Endometrium (tissue), 2 donors: ENCODE results near the gene AMN1.
"Not testable (repeated sequence)": the region's sequence is repeated elsewhere in the genome, so short reads cannot be mapped to it uniquely, and the experiment has no call there.

Experiments
- FAIRE-seq: peaks from 2 replicates; lab custom pipeline; 2012; peaks lifted over from hg19 to GRCh38; lab: Jason Lieb, UNC
- donor health status: control.
- donor health status: control.

AMN1 gene

DNA sequence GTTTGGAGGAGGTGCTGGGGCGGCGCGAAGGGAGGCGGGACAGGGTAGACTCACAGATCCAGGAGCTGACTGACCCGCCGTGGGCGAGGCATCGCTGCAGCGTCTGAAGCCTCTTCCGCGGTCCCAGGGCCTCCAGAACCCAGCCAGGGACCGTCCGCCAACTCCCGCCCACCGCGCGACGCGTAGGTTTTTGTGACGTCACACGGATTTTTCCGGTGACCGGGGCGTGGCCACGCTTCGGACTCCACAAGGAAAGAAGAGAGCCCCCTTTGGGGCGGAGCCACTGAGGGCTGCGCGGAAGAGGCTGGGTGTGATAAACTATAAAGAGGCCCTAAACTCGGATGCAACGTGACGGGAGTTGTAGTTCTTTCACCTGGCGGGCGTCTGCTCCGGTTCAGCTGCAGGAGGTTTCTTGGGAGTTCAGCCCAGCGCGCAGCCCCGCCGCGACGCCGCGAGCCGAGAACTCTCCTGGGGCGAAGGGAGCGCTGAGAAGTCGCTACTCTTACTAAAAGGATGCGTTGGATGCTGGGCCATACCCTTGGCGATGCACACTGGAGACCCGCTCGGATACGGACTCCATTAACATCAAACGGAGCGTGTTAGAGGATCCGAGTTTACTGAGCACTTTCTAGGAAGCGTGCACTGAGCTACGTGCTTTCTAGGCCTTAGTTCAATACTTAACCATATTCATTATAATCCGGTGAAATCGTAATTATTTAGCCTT lies at the start of gene AMN1:
Gene AMN1 (minus strand): TSS at position 105 of the 724 bp plus-strand sequence. CDS start 13 bp downstream, at position 92.
- peak; percentile 97 for FAIRE-seq

DNA sequence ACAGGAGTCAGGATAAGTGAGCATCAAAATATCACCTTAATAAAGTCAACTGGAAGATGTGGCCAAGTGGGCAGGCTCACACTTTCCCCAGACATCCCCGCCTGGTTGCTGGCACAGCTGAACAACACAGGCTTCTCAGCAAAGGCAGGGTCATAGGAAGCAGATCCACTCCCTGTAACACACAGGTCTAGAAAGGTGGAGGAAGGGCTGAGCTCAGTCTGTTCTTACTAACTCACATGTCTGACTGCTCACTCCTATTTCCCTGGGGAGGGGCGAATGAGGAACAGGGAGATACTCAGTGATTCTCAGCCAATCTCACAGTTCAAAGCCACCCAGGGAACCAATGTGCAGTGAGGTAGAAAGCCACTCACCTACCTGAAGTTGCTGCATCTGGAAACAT lies 45.0 kb upstream of the AMN1 start:
- no peak for FAIRE-seq

DNA sequence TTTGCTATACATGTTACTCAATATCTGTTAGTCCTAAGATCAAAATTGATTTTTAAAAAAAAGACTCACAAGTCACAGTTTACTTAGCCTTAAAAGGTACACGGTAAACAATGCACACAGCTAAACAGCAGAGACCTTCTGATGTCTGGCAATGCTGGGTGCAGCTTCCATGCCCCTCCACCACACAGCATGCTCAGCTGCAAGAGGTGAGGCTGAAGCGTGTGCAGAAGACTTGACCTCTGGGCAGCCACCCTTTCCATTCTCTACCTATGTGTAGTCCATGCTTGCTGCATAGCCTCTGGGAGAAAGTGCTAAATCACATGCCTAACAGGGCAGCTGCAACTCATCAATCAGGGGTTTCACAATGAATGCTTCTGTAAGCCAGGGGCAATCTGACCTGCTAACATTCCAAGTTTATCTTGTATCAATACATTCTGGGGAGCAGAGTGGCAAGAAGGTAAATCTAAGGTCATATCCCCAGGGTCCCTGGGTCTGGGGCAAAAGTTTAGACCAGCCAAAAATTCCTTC lies 44.5 kb upstream of the AMN1 start:
- FAIRE-seq, result no peak

DNA sequence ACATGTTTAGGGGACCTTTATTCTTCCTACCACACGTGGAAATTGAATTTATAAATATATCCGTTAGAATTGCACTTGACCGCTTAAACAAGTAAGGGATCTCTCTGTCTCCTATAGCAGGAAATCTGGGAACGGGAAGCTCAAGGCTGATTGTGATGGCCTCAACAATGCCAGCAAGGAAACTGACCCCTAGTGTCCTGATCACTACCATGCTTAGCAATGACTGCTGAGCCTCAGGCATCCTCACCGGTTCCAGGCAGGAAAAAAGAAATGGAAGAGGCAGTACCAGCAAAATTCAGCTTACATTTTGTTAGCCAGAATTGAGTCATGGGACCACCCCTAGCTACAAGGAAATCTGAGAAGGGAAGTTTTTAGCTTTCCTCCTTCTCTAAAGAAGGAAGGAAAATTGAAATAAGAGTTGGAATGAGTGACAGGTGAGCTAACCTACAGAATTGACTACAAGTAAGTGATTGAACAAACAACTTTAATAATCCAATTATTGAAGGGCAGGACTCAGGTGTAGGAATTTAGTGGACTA lies 43.9 kb upstream of the AMN1 start:
- no peak for FAIRE-seq

DNA sequence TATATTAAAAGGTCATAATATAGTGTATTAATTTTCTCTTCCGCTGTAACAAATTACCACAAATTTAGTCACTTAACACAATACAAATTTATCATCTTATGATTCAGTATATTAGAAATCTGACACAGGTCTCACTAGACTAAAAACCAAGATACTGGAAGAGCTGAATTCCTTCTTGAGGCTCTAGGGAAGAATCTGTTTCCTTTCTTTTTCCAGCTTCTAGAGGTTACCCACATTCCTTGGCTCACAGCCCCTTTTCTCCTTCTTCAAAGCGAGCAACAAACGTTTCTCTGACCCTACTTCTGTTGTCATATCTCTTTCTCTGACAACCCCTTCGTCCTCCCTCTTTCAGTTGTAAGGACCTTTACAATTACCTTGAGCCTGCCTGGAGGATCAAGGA lies 43.4 kb upstream of the AMN1 start:
- FAIRE-seq, result no peak

DNA sequence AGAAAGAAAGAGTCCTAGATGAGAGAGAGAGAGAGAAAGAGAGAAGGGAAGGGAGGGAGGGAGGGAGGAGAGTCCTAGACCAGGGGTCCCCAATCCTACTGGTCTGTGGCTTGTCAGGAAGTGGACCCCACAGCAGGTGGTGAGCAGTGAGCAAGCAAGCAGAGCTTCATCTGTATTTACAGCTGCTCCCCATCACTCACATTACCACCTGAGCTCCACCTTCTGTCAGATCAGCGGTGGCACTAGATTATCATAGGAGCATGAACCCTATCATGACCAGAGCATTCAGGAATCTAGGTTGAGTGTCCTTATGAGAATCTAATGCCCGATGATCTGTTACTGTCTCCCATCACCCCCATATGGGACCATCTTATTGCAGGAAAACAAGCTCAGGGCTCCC lies 39.2 kb upstream of the AMN1 start:
- no peak for FAIRE-seq

DNA sequence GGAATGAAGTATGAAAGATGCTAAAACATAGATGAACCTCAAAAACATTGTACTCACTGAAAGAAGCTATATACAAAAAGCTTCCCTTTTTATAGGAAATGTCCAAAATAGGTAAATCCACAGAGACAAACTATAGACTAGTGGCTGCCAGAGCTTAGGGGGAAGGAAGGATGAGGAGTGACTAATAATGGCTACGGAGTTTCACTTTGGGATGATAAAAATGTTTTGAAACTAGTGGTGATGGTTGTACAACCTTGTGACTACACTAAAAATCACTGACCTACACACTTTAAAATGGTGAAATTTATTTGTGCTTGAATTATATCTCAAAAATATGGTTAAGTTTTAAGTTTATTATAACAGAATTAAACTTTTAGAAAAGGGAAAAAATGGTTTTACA lies 37.1 kb upstream of the AMN1 start:
- FAIRE-seq, result no peak

DNA sequence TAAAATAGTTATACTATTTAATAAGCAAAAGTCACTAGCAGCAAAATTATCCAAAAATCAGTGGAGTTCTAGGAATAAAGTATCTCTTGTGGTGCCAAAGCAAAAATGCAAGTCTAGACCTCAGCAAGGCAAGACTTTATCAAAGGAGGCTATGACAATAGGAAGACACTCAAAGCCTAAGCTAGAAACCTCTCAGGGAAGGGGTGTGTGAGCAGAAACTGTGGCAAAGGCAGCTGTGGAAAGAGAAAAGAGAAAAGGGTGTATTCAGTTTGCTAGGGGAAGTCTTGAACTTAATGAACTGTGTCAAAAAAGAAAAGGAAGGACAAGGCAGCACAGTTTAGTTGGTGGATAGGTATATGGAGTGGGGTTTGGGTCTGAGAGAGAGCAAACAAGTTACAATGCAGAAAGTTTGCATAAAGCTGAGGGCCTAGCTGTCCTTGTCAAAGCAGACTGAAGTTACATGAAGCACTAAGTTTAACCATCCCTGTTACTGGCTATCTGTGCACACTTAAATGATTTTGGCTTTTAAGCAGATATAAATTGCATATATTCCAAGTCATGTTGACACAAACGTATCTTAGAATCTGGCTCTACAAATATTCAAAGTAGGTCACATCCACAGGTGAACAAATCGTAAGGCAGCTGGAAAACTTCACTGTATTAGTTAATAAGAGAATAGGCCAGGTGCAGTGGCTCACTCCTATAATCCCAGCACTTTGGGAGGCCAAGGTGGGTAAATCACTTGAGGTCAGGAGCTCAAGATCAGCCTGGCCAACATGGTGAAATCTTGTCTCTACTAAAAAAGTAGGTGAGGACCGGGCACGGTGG lies 31.0 kb upstream of the AMN1 start:
- FAIRE-seq, result no peak

GRCh38 chr12:31758297-31758696 lies 29.5 kb upstream of the AMN1 start:
- FAIRE-seq, result not testable (repeated sequence)

DNA sequence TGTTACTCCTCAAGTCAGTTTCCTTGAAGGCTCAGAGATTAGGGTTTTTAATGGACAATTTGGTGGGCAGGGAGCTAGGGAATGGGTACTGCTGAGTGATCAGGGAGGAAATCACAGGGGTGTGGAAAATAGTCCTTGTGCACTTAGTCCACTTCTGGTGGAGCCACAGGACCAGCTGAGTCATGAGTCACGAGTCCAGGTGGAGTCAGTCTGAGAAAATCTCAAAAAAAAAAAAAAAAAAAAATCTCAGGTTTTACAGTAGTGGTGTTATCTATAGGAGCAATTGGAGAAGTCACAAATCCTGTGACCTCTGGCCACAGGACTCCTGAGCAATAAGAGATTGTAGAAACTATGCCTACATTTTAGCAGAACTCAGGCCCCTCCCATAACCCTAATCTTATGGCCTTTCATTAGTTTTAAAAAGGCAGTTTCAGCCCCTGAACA lies 28.2 kb upstream of the AMN1 start:
- FAIRE-seq, result no peak

DNA sequence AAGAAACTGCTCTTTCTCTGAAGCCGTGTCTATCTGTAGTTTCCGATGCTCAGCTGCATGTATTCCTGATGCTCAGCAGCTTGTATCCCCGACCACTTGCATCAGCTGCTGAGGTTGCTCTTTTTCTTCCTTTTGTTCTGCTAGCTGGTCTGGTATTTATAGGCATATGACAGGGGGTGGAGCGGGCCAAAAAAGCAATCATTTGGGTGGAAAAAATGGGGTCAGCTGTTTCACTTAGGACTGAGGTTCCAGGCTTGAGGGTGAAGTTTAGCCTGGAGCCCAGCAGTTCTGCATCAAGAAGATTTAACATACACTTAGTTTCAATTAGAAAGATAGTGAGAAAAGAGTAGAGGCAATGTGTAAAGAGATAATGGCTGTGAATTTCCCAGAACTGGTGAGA lies 23.6 kb upstream of the AMN1 start:
- no peak for FAIRE-seq

DNA sequence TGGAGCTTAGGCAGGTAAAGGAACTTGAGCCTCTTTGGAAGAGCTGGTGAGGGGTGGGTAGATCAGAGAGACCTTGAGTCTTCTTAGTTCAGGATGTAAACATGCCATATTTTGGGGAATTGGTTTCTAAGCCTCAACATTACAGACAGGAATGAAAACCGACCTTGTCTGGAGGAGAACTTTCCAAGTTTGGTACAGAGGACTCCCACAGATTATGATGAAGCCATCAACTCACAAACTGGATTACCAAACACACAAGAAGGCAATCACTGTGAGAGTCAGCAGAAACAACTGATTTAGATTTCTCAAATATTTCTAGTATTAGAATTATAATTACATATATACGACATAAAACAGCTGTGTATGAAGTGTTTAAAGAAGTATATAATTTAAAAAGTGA lies 22.3 kb upstream of the AMN1 start:
- FAIRE-seq, result no peak

GRCh38 chr12:31750747-31751039 lies 21.9 kb upstream of the AMN1 start:
- FAIRE-seq, result no peak

DNA sequence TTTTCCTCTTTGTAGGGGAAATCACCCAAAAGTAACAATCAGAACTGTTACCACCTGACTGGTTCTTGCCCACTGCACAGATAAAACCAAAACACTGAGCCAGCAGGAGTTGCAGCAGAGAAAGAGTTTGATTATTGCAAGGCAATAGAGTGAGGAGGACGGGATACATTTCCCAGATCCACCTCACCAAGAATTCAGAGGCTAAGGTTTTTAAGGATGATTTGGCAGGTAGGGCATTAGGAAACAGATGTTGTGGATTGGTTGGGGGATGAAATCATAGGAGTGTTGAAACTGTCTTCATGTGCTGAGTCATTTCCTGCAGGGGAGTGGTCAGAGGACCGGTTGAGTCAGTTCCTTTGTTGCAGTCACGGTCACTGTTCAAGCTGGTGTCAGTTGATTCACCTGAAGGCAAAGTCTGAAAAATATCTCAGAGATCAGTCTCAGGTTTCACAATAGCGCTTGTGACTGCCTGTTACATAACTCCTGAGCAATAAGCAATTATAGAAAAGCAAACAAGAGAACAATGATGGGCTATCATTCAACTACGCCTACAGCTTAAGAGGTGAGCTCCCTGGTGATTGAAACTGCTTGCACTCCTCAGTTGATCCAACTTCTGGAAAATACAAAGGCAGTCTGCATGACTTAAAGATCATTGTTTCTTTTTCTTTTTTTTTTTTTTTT lies 20.3 kb upstream of the AMN1 start:
- FAIRE-seq, result no peak

GRCh38 chr12:31745242-31745641 lies 16.4 kb upstream of the AMN1 start:
- no peak for FAIRE-seq

- not testable (repeated sequence) for FAIRE-seq
These were observed 15.5 kb upstream of the AMN1 start for GRCh38 chr12:31744363-31744762.

DNA sequence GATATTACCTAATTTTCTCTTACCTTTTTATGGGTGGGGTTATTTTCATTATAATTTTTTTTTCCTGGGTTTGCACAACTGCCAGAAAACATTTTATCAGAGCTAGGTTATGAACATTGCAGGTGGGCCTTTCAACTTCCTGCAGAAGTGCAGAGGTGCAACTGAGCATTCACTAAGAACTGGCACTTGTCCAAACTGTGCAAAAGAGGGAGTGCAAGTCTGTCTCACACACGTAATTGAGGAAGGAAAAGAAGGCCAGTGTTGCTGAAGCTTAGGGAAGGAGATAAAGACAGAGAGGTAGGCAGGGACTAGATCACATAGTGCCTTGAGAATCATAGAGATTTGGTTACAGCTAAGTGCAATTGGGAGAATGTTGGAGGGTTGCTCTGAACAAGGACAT lies 14.1 kb upstream of the AMN1 start:
- no peak for FAIRE-seq

DNA sequence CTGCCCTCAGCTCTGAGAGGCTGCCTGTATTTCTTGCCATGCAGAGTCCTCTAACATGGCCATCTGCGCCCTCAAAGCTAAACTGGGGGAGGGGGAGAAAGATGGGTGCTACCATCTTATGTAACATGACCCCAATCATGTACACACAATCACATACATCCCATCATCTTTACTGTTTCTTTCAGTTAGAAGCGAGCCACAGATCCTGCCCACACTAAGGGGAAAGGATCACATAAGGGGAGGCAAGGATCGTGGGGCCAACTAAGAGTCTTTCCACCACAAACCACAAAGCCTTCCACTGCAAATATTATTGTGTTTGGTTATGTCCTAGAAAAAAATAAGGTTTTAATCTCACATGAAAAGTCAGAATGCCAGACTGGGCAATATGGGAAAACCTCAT lies 11.8 kb upstream of the AMN1 start:
- no peak for FAIRE-seq

GRCh38 chr12:31737763-31738162 lies 8.9 kb upstream of the AMN1 start:
- no peak for FAIRE-seq

GRCh38 chr12:31737345-31737744 lies 8.5 kb upstream of the AMN1 start:
- no peak for FAIRE-seq

DNA sequence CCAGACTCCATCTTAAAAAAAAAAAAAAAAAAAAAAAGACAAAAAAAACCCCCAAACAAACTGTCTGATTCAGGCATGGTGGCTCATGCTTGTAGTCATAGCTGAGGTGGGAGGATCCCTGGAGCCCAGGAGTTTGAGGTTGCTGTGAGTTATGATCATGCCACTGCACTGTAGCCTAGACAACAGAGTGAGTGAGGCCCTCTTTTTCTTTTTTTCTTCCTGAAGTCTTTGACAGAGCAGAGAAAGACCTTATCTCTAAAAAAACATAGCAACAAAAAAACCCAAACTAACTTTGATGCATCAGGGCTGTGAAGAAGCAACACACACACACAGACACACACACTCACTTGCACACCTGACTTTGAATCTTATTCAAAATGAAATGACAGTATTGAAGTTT lies 7.7 kb upstream of the AMN1 start:
- no peak for FAIRE-seq

GRCh38 chr12:31733549-31734432 lies 5.0 kb upstream of the AMN1 start:
- not testable (repeated sequence) for FAIRE-seq
